Measurements from ENCODE around the gene TEKT4.
A peak's percentile ranks its signal among the peaks of the same experiment; 100 is the strongest.

The TEKT4 gene

DNA sequence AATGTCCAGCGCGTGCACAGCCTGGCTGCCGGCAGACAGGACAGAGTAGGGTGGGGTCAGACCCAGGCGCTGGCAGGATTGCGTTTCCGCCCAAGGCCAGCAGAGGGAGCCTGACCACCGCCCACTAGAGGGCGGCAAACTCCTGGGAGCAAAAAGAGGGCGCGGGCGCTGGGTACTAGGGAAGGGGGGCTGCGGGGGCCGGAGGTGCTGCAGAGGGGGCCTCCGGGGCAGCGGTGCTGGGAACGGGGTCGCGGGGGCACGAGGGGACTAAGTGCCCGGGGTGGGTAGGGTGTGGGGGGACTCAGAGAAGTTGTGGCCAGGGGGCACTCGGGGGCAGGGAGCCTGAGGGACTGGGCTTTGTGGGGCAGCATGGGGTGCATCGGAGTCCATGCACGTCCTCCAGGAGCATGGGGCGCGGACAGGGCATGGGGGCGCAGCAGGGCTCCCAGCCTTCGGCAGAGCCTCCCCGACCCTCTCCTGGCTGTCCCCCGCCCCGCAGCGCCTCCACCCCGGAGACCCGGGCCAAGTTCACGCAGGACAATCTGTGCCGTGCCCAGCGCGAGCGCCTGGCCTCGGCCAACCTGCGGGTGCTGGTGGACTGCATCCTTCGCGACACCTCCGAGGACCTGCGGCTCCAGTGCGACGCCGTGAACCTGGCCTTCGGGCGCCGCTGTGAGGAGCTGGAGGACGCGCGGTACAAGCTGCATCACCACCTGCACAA is 3.2 kb downstream of the TEKT4 start:
- Histone ChIP-seq H2AFZ (ENCODE audit: low read length) (no peak overlapping the region), H3F3A (ENCODE audit: insufficient read depth, low read length) (no peaks in the 10 kb centered on the region), H3K9me3 (ENCODE audit: low read length) (no peaks in the 10 kb centered on the region), H3K9me2 (ENCODE audit: low read depth, low read length) (no peaks in the 10 kb centered on the region), H3K4me1 (ENCODE audit: insufficient read depth, low read length, severe bottlenecking) (no peaks in the 10 kb centered on the region), H4K20me1 (ENCODE audit: insufficient read depth, low read length) (no peaks in the 10 kb centered on the region), H3K4me3 (ENCODE audit: low read depth, low read length, poor library complexity, severe bottlenecking) (no peak overlapping the region), H3K9ac (ENCODE audit: low read length) (no peak overlapping the region), H3K4me2 (ENCODE audit: low read length) (no peak overlapping the region), H3K27me3 (ENCODE audit: insufficient read depth, low read length) (no peaks in the 10 kb centered on the region), H3K27ac (ENCODE audit: low read depth, low read length, poor library complexity, severe bottlenecking) (no peak overlapping the region), H3K36me3 (ENCODE audit: insufficient read depth, low read length) (no peaks in the 10 kb centered on the region), H3K79me2 (ENCODE audit: insufficient read depth, low read length) (no peaks in the 10 kb centered on the region)
- TF ChIP-seq EZH2 (IDR thresholded peaks at IDR 0.05; ENCODE audit: borderline replicate concordance, low read length) (no peak), CTCF (IDR thresholded peaks at IDR 0.05; ENCODE audit: low read length) (peak; percentile 98)

DNA sequence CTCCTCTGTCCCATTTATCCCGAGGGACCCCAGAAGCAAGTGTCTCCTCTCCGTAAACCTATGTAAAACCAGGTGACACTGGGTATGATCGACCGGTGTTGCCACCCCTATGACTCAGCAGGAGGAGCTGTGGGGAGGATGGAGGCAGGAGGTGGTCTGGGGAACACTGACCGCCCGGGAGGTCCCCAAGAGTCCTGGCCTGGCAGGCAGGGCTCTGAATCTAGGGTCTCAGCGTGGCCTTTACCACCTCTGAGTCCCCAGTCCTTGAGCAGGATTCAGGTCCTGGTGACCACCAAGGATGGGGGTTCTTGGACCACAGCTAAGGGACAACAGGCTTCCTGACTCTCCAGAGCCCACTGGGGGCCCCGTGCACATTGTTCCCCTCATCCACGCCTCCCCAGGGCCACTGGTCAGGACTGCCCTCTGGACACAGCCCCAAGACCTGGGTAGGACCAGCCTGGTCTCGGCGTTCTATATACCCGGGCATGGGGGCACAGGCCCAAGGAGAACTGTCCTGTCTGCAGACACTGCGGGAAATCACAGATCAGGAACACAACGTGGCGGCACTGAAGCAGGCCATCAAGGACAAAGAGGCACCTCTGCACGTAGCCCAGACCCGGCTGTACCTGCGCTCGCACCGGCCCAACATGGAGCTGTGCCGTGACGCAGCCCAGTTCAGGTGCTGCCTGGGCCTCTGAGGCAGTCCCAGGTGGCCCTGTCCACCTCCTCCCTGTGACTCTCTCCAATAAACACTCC is 4.0 kb downstream of the TEKT4 start:
- H3K4me1 ChIP-seq (ENCODE audit: insufficient read depth, low read length, severe bottlenecking), result no peaks in the 10 kb centered on the region
- H3K27me3 ChIP-seq (ENCODE audit: insufficient read depth, low read length), result no peaks in the 10 kb centered on the region
- no peaks in the 10 kb centered on the region for H3K36me3 ChIP-seq (ENCODE audit: insufficient read depth, low read length)
- no peaks in the 10 kb centered on the region for H4K20me1 ChIP-seq (ENCODE audit: insufficient read depth, low read length)
- H3F3A ChIP-seq (ENCODE audit: insufficient read depth, low read length), result no peaks in the 10 kb centered on the region
- no peaks in the 10 kb centered on the region for H3K79me2 ChIP-seq (ENCODE audit: insufficient read depth, low read length)
- no peak overlapping the region for H3K27ac ChIP-seq (ENCODE audit: low read depth, low read length, poor library complexity, severe bottlenecking)
- no peaks in the 10 kb centered on the region for H3K9me2 ChIP-seq (ENCODE audit: low read depth, low read length)
- no peak overlapping the region for H2AFZ ChIP-seq (ENCODE audit: low read length)
- no peak overlapping the region for H3K4me3 ChIP-seq (ENCODE audit: low read depth, low read length, poor library complexity, severe bottlenecking)
- no peak for TF ChIP-seq CTCF (IDR thresholded peaks at IDR 0.05; ENCODE audit: low read length)
- no peak for TF ChIP-seq EZH2 (IDR thresholded peaks at IDR 0.05; ENCODE audit: borderline replicate concordance, low read length)
- H3K4me2 ChIP-seq (ENCODE audit: low read length), result no peak overlapping the region
- no peak overlapping the region for H3K9ac ChIP-seq (ENCODE audit: low read length)
- no peaks in the 10 kb centered on the region for H3K9me3 ChIP-seq (ENCODE audit: low read length)

GRCh38 chr2:94875820-94876522 is 4.7 kb downstream of the TEKT4 start:
- no peaks in the 10 kb centered on the region for H3K4me1 ChIP-seq (ENCODE audit: insufficient read depth, low read length, severe bottlenecking)
- H4K20me1 ChIP-seq (ENCODE audit: insufficient read depth, low read length), result no peaks in the 10 kb centered on the region
- no peaks in the 10 kb centered on the region for H3K9me2 ChIP-seq (ENCODE audit: low read depth, low read length)
- no peaks in the 10 kb centered on the region for H3K79me2 ChIP-seq (ENCODE audit: insufficient read depth, low read length)
- H3K27me3 ChIP-seq (ENCODE audit: insufficient read depth, low read length), result no peaks in the 10 kb centered on the region
- no peak overlapping the region for H3K4me3 ChIP-seq (ENCODE audit: low read depth, low read length, poor library complexity, severe bottlenecking)
- no peaks in the 10 kb centered on the region for H3F3A ChIP-seq (ENCODE audit: insufficient read depth, low read length)
- no peaks in the 10 kb centered on the region for H3K36me3 ChIP-seq (ENCODE audit: insufficient read depth, low read length)
- H2AFZ ChIP-seq (ENCODE audit: low read length), result no peak overlapping the region
- H3K9me3 ChIP-seq (ENCODE audit: low read length), result no peaks in the 10 kb centered on the region
- H3K9ac ChIP-seq (ENCODE audit: low read length), result no peak overlapping the region
- H3K4me2 ChIP-seq (ENCODE audit: low read length), result no peak overlapping the region
- H3K27ac ChIP-seq (ENCODE audit: low read depth, low read length, poor library complexity, severe bottlenecking), result no peak overlapping the region
- TF ChIP-seq CTCF (IDR thresholded peaks at IDR 0.05; ENCODE audit: low read length), result no peak
- TF ChIP-seq EZH2 (IDR thresholded peaks at IDR 0.05; ENCODE audit: borderline replicate concordance, low read length), result no peak
